ENCODE results near the gene MTHFD1L. TPM values are rescaled to one million over a fixed set of nuclear protein-coding genes. Genes with fewer than 3 reads are reported as not detected.

MTHFD1L gene
- total RNA-seq, 1 donor from 2014 or later, result 107 TPM

- Histone ChIP-seq H3K27ac (ENCODE audit: low read depth, low read length) (no peak overlapping the region), H2AFZ (ENCODE audit: low read depth, low read length) (no peak overlapping the region), H3K9ac (ENCODE audit: low read length) (no peak overlapping the region), H3K4me3 (ENCODE audit: insufficient read depth, low read depth, low read length) (no peak overlapping the region), H3K27me3 (ENCODE audit: insufficient read depth, low read length) (no peaks in the 10 kb centered on the region), H3K36me3 (ENCODE audit: insufficient read depth, low read length) (no peaks in the 10 kb centered on the region), H3K4me1 (ENCODE audit: insufficient read depth, low read length) (peaks cover 17% of the 10 kb centered on the region), H3K9me3 (ENCODE audit: insufficient read depth, low read depth, low read length) (peaks cover 4% of the 10 kb centered on the region), H3K4me2 (ENCODE audit: low read length) (no peak overlapping the region), H3K79me2 (ENCODE audit: insufficient read depth, low read length) (no peaks in the 10 kb centered on the region), H4K20me1 (ENCODE audit: insufficient read depth, low read length) (no peaks in the 10 kb centered on the region)
- H3K36me3 Mint-ChIP-seq (ENCODE audit: low read depth, unreplicated experiment), result peaks cover 34% of the 10 kb centered on the region
- no peak for TF ChIP-seq CTCF (IDR thresholded peaks at IDR 0.05; ENCODE audit: insufficient read depth, low read depth, low read length)
- TF ChIP-seq EZH2 (IDR thresholded peaks at IDR 0.05; ENCODE audit: insufficient read depth, low read length), result no peak
- H3K27ac Mint-ChIP-seq (ENCODE audit: unreplicated experiment), result no peak overlapping the region
- FAIRE-seq, result no peak
- peaks cover 26% of the 10 kb centered on the region for H3K4me1 Mint-ChIP-seq (ENCODE audit: low read depth, unreplicated experiment)
- no peak for DNase-seq (ENCODE audit: low read depth)
- H3K4me3 Mint-ChIP-seq (ENCODE audit: unreplicated experiment), result no peak overlapping the region
- H3K27me3 Mint-ChIP-seq (ENCODE audit: low read depth, unreplicated experiment), result no peaks in the 10 kb centered on the region
- peaks cover 3% of the 10 kb centered on the region for H3K9me3 Mint-ChIP-seq (ENCODE audit: unreplicated experiment)
Observed at GRCh38 chr6:151025076-151025475, 159.6 kb downstream of the MTHFD1L start.

DNA sequence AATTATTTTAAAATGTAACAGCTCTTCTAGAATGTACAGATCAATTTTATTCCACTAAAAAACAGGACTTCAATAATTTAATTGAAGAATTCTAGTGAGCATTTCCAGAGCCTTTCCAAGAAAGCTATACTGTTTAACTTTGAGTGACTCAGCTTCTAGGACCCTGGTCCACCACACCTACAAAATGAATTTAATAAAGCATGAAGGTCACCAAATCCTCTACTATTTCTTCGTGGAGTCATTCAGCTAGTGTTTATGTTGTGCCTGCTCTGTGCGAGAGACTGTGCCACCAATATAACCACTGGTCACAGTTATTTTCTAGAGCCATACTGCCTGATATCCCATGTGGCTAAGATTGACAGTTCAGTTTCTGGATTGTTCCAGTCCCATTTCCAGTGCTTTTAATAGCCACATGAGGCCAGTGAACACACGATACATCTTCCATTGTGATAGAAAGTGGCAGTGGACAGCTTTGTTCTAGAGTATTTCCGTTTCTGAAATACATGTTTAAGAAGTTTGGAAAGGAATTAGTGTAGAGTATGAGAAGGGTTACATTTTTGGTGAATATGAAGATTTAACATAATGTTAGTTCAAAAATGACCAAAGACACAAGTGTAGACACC lies 160.7 kb downstream of the MTHFD1L start:
- peaks cover 4% of the 10 kb centered on the region for H3K9me3 ChIP-seq (ENCODE audit: insufficient read depth, low read depth, low read length)
- H3K4me3 ChIP-seq (ENCODE audit: insufficient read depth, low read depth, low read length), result no peak overlapping the region
- no peak for FAIRE-seq
- no peak overlapping the region for H3K9ac ChIP-seq (ENCODE audit: low read length)
- no peak overlapping the region for H3K27ac Mint-ChIP-seq (ENCODE audit: unreplicated experiment)
- no peak overlapping the region for H3K4me2 ChIP-seq (ENCODE audit: low read length)
- H2AFZ ChIP-seq (ENCODE audit: low read depth, low read length), result no peak overlapping the region
- H3K27me3 ChIP-seq (ENCODE audit: insufficient read depth, low read length), result no peaks in the 10 kb centered on the region
- no peaks in the 10 kb centered on the region for H3K36me3 ChIP-seq (ENCODE audit: insufficient read depth, low read length)
- H3K4me1 ChIP-seq (ENCODE audit: insufficient read depth, low read length), result peaks cover 17% of the 10 kb centered on the region
- peaks cover 29% of the 10 kb centered on the region for H3K36me3 Mint-ChIP-seq (ENCODE audit: low read depth, unreplicated experiment)
- TF ChIP-seq CTCF (IDR thresholded peaks at IDR 0.05; ENCODE audit: insufficient read depth, low read depth, low read length) (no peak), EZH2 (IDR thresholded peaks at IDR 0.05; ENCODE audit: insufficient read depth, low read length) (no peak)
- DNase-seq (ENCODE audit: low read depth), result no peak
- peaks cover 3% of the 10 kb centered on the region for H3K9me3 Mint-ChIP-seq (ENCODE audit: unreplicated experiment)
- H3K27ac ChIP-seq (ENCODE audit: low read depth, low read length), result no peak overlapping the region
- H3K79me2 ChIP-seq (ENCODE audit: insufficient read depth, low read length), result no peaks in the 10 kb centered on the region
- H3K4me1 Mint-ChIP-seq (ENCODE audit: low read depth, unreplicated experiment), result peaks cover 23% of the 10 kb centered on the region
- H3K4me3 Mint-ChIP-seq (ENCODE audit: unreplicated experiment), result no peak overlapping the region
- H3K27me3 Mint-ChIP-seq (ENCODE audit: low read depth, unreplicated experiment), result no peaks in the 10 kb centered on the region
- no peaks in the 10 kb centered on the region for H4K20me1 ChIP-seq (ENCODE audit: insufficient read depth, low read length)

- peaks cover 4% of the 10 kb centered on the region for H3K9me3 ChIP-seq (ENCODE audit: insufficient read depth, low read depth, low read length)
- peaks cover 8% of the 10 kb centered on the region for H3K4me1 ChIP-seq (ENCODE audit: insufficient read depth, low read length)
- TF ChIP-seq EZH2 (IDR thresholded peaks at IDR 0.05; ENCODE audit: insufficient read depth, low read length), result no peak
- no peak for TF ChIP-seq CTCF (IDR thresholded peaks at IDR 0.05; ENCODE audit: insufficient read depth, low read depth, low read length)
- H3K79me2 ChIP-seq (ENCODE audit: insufficient read depth, low read length), result no peaks in the 10 kb centered on the region
- no peak for FAIRE-seq
- H4K20me1 ChIP-seq (ENCODE audit: insufficient read depth, low read length), result no peaks in the 10 kb centered on the region
- no peaks in the 10 kb centered on the region for H3K27me3 Mint-ChIP-seq (ENCODE audit: low read depth, unreplicated experiment)
- H3K27ac Mint-ChIP-seq (ENCODE audit: unreplicated experiment), result no peak overlapping the region
- peaks cover 32% of the 10 kb centered on the region for H3K36me3 Mint-ChIP-seq (ENCODE audit: low read depth, unreplicated experiment)
- no peak for DNase-seq (ENCODE audit: low read depth)
- no peaks in the 10 kb centered on the region for H3K36me3 ChIP-seq (ENCODE audit: insufficient read depth, low read length)
- no peak overlapping the region for H2AFZ ChIP-seq (ENCODE audit: low read depth, low read length)
- peaks cover 15% of the 10 kb centered on the region for H3K4me1 Mint-ChIP-seq (ENCODE audit: low read depth, unreplicated experiment)
- H3K9me3 Mint-ChIP-seq (ENCODE audit: unreplicated experiment), result peaks cover 3% of the 10 kb centered on the region
- no peak overlapping the region for H3K4me2 ChIP-seq (ENCODE audit: low read length)
- H3K27me3 ChIP-seq (ENCODE audit: insufficient read depth, low read length), result no peaks in the 10 kb centered on the region
- no peak overlapping the region for H3K9ac ChIP-seq (ENCODE audit: low read length)
- H3K27ac ChIP-seq (ENCODE audit: low read depth, low read length), result no peak overlapping the region
- H3K4me3 ChIP-seq (ENCODE audit: insufficient read depth, low read depth, low read length), result no peak overlapping the region
- H3K4me3 Mint-ChIP-seq (ENCODE audit: unreplicated experiment), result no peak overlapping the region
Observed at GRCh38 chr6:151027295-151027747, 161.8 kb downstream of the MTHFD1L start.

Measured in astrocyte (in vitro differentiated cells and primary cell).